Astrocyte (in vitro differentiated cells and primary cell): ENCODE measurements around the gene CORO7. TPM values are rescaled to one million over a fixed set of nuclear protein-coding genes. Genes with fewer than 3 reads are reported as not detected.

ENCODE experiments used
- DNase-seq: peaks from one replicate; pipeline ENCODE4 v3.0.0-alpha.2; 2010; ENCODE audit warnings: low read depth
- FAIRE-seq: peaks from 2 replicates; lab custom pipeline; 2011; peaks lifted over from hg19 to GRCh38; lab: Jason Lieb, UNC
- H2AFZ ChIP-seq: 2 replicates; pipeline ENCODE4 v1.6.0; 2012; ENCODE audit warnings: low read depth, low read length, inconsistent platforms
- H3K27ac ChIP-seq: 2 replicates; pipeline ENCODE4 v1.5.1; 2011; ENCODE audit warnings: low read depth, low read length, inconsistent platforms
- H3K27me3 ChIP-seq: 2 replicates; pipeline ENCODE4 v1.6.0; 2011; ENCODE audit warnings: low read length, inconsistent platforms; ENCODE audit not compliant: insufficient read depth
- H3K36me3 ChIP-seq: 2 replicates; pipeline ENCODE4 v1.5.1; 2011; ENCODE audit warnings: low read length, inconsistent platforms; ENCODE audit not compliant: insufficient read depth
- H3K4me1 ChIP-seq: 2 replicates; pipeline ENCODE4 v1.5.1; 2011; ENCODE audit warnings: low read length, inconsistent platforms; ENCODE audit not compliant: insufficient read depth
- H3K4me2 ChIP-seq: 2 replicates; pipeline ENCODE4 v1.6.0; 2012; ENCODE audit warnings: low read length, inconsistent platforms
- H3K4me3 ChIP-seq: 2 replicates; pipeline ENCODE4 v1.5.1; 2011; ENCODE audit warnings: low read depth, mild to moderate bottlenecking, low read length, inconsistent platforms; ENCODE audit not compliant: insufficient read depth
- H3K79me2 ChIP-seq: 2 replicates; pipeline ENCODE4 v1.6.0; 2012; ENCODE audit warnings: mild to moderate bottlenecking, low read length, inconsistent platforms; ENCODE audit not compliant: insufficient read depth
- H3K9ac ChIP-seq: 2 replicates; pipeline ENCODE4 v1.6.0; 2012; ENCODE audit warnings: mild to moderate bottlenecking, low read length, inconsistent platforms
- H3K9me3 ChIP-seq: 2 replicates; pipeline ENCODE4 v1.5.1; 2012; ENCODE audit warnings: low read depth, mild to moderate bottlenecking, low read length, inconsistent platforms; ENCODE audit not compliant: insufficient read depth
- H4K20me1 ChIP-seq: 2 replicates; pipeline ENCODE4 v1.6.0; 2012; ENCODE audit warnings: low read length, inconsistent platforms; ENCODE audit not compliant: insufficient read depth
- H3K27ac Mint-ChIP-seq: one replicate; pipeline ENCODE4 v1.8.0; 2021; ENCODE audit warnings: mild to moderate bottlenecking, mixed read lengths; ENCODE audit not compliant: unreplicated experiment
- H3K27me3 Mint-ChIP-seq: one replicate; pipeline ENCODE4 v1.8.0; 2021; ENCODE audit warnings: low read depth, mixed read lengths; ENCODE audit not compliant: unreplicated experiment
- H3K36me3 Mint-ChIP-seq: one replicate; pipeline ENCODE4 v1.8.0; 2021; ENCODE audit warnings: low read depth, mixed read lengths; ENCODE audit not compliant: unreplicated experiment
- H3K4me1 Mint-ChIP-seq: one replicate; pipeline ENCODE4 v1.8.0; 2021; ENCODE audit warnings: low read depth, mixed read lengths; ENCODE audit not compliant: unreplicated experiment
- H3K4me3 Mint-ChIP-seq: one replicate; pipeline ENCODE4 v1.8.0; 2021; ENCODE audit warnings: mild to moderate bottlenecking, moderate library complexity, mixed read lengths; ENCODE audit not compliant: unreplicated experiment
- H3K9me3 Mint-ChIP-seq: one replicate; pipeline ENCODE4 v1.8.0; 2021; ENCODE audit warnings: mild to moderate bottlenecking, mixed read lengths; ENCODE audit not compliant: unreplicated experiment
- EZH2 ChIP-seq: IDR thresholded peaks from 2 replicates; pipeline ENCODE4 v1.6.1; 2012; ENCODE audit warnings: mild to moderate bottlenecking, low read length, inconsistent platforms; ENCODE audit not compliant: insufficient read depth
- total RNA-seq: library from RNA; stranded (reverse); gene quantifications from 2 replicates; pipeline ENCODE4 v1.2.1, GENCODE V29; 2021
- TF ChIP-seq, protein P1 (sequence below): IDR thresholded peaks from 2 replicates; pipeline ENCODE4 v1.5.1; 2011; ENCODE audit warnings: low read depth, mild to moderate bottlenecking, inconsistent platforms, low read length, moderate library complexity; ENCODE audit not compliant: insufficient read depth

The CORO7 gene
- total RNA-seq, 1 donor from 2014 or later, result 26.4 TPM

DNA sequence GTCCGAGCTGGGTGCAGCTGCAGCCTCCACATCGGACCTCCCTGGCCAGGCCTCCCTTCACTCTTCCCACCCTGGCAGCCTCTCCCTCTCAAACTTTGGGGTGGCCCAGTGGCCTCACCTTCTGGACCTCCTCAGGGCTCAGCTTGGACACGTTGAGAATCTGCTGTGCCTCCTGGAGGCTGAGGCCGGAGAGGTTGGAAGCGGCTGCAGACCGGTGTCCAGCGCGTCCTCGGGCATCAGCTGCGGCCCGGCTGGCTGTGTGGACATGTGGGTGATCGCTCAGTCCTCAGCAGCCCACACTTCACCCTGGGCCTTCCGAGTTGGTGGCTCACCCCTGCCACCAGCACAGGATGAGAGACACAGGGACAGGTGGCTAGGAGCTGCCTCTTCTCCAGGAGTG is 75.1 kb downstream of the CORO7 start:
- H3K27ac Mint-ChIP-seq, result no peak overlapping the region

DNA sequence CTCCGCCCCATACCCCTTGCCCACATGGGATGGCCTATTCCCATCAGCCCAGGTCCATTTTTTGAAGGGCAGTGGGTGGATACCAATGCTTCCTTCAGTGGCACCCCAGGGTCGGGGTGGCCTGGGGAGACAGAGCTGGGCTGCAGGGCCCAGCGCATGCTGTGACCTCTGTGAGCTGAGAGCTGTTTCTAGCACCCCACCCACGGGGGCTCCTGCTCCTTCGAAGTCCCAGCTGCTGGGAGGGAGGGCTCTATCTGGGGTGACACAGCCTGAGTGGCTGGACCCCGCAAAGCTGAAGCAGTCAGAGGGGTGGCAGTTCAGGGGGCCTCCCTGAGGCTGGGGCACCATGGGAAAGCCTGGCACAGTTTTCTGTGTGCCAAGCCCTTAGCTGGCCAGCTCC is 76.0 kb downstream of the CORO7 start:
- Histone ChIP-seq H3K4me2 (no peak overlapping the region), H3K27ac (no peak overlapping the region), H3K9me3 (no peaks in the 10 kb centered on the region), H4K20me1 (peaks cover 78% of the 10 kb centered on the region), H3K36me3 (peaks cover 3% of the 10 kb centered on the region), H3K27me3 (no peaks in the 10 kb centered on the region), H3K79me2 (peaks cover 35% of the 10 kb centered on the region), H3K4me3 (no peak overlapping the region), H2AFZ (no peak overlapping the region), H3K4me1 (no peaks in the 10 kb centered on the region), H3K9ac (no peak overlapping the region)
- Mint-ChIP-seq H3K9me3 (no peaks in the 10 kb centered on the region), H3K36me3 (peaks cover 8% of the 10 kb centered on the region), H3K4me1 (peaks cover 2% of the 10 kb centered on the region), H3K4me3 (no peak overlapping the region), H3K27me3 (no peaks in the 10 kb centered on the region), H3K27ac (no peak overlapping the region)
- no peak for FAIRE-seq
- no peak for TF ChIP-seq EZH2
- TF ChIP-seq, protein P1, sequence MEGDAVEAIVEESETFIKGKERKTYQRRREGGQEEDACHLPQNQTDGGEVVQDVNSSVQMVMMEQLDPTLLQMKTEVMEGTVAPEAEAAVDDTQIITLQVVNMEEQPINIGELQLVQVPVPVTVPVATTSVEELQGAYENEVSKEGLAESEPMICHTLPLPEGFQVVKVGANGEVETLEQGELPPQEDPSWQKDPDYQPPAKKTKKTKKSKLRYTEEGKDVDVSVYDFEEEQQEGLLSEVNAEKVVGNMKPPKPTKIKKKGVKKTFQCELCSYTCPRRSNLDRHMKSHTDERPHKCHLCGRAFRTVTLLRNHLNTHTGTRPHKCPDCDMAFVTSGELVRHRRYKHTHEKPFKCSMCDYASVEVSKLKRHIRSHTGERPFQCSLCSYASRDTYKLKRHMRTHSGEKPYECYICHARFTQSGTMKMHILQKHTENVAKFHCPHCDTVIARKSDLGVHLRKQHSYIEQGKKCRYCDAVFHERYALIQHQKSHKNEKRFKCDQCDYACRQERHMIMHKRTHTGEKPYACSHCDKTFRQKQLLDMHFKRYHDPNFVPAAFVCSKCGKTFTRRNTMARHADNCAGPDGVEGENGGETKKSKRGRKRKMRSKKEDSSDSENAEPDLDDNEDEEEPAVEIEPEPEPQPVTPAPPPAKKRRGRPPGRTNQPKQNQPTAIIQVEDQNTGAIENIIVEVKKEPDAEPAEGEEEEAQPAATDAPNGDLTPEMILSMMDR, result no peak
- DNase-seq, result no peak

More for the DNA sequence above, 75.1 kb downstream of the CORO7 start:
- Histone ChIP-seq H3K9me3 (no peaks in the 10 kb centered on the region), H3K4me2 (no peak overlapping the region), H3K79me2 (peaks cover 43% of the 10 kb centered on the region), H3K36me3 (peaks cover 3% of the 10 kb centered on the region), H3K9ac (no peak overlapping the region), H3K4me3 (no peak overlapping the region), H3K4me1 (no peaks in the 10 kb centered on the region), H4K20me1 (peaks cover 81% of the 10 kb centered on the region), H2AFZ (no peak overlapping the region), H3K27ac (no peak overlapping the region), H3K27me3 (no peaks in the 10 kb centered on the region)
- peaks cover 2% of the 10 kb centered on the region for H3K4me1 Mint-ChIP-seq
- no peaks in the 10 kb centered on the region for H3K27me3 Mint-ChIP-seq
- H3K4me3 Mint-ChIP-seq, result no peak overlapping the region
- H3K9me3 Mint-ChIP-seq, result no peaks in the 10 kb centered on the region
- no peak for TF ChIP-seq EZH2
- TF ChIP-seq, protein P1, result no peak
- H3K36me3 Mint-ChIP-seq, result peaks cover 5% of the 10 kb centered on the region
- no peak for FAIRE-seq
- no peak for DNase-seq

GRCh38 chr16:4339909-4340308 is 76.5 kb downstream of the CORO7 start:
- H3K27me3 ChIP-seq, result no peaks in the 10 kb centered on the region
- H2AFZ ChIP-seq, result no peak overlapping the region
- FAIRE-seq, result no peak
- Mint-ChIP-seq H3K9me3 (no peaks in the 10 kb centered on the region), H3K27me3 (no peaks in the 10 kb centered on the region), H3K27ac (no peak overlapping the region), H3K36me3 (peaks cover 6% of the 10 kb centered on the region), H3K4me3 (no peak overlapping the region), H3K4me1 (peaks cover 2% of the 10 kb centered on the region)
- H3K9ac ChIP-seq, result no peak overlapping the region
- H3K36me3 ChIP-seq, result peaks cover 3% of the 10 kb centered on the region
- peaks cover 78% of the 10 kb centered on the region for H4K20me1 ChIP-seq
- no peak for DNase-seq
- H3K4me1 ChIP-seq, result no peaks in the 10 kb centered on the region
- no peaks in the 10 kb centered on the region for H3K9me3 ChIP-seq
- H3K27ac ChIP-seq, result no peak overlapping the region
- H3K79me2 ChIP-seq, result peaks cover 30% of the 10 kb centered on the region
- no peak for TF ChIP-seq EZH2
- TF ChIP-seq, protein P1, result no peak
- no peak overlapping the region for H3K4me2 ChIP-seq
- H3K4me3 ChIP-seq, result no peak overlapping the region
